Tibial artery (tissue), 4 donors: ENCODE results near the gene CYP27C1.

ENCODE experiments used
- DNase-seq, 2 donors: peaks; one replicate each; pipeline ENCODE4 v3.0.0-alpha.2; 2019
- H3K27ac ChIP-seq, 2 donors: fragments of 200-600 bp; sonication (generic) in 1 of 2; 1 replicate in 1 of 2; 2 replicates in 1 of 2; pipeline ENCODE4 v1.5.1; 2018 to 2019; ENCODE audit warnings: mild to moderate bottlenecking in 1 of 2
- H3K27me3 ChIP-seq, 2 donors: fragments of 200-600 bp; sonication (generic) in 1 of 2; one replicate each; pipeline versions ENCODE4 v1.5.1 to v1.6.0; 2016 to 2019
- H3K36me3 ChIP-seq, 3 donors: fragments of 200-600 bp; sonication (generic) in 2 of 3; one replicate each; pipeline ENCODE4 v1.5.1; 2016 to 2019; ENCODE audit warnings: mild to moderate bottlenecking in 2 of 3
- H3K4me1 ChIP-seq, 4 donors: fragments of 200-600 bp; sonication (generic) in 2 of 4; 1 replicate in 3 of 4; 2 replicates in 1 of 4; pipeline ENCODE4 v1.5.1; 2016 to 2019
- H3K4me3 ChIP-seq, 2 donors: fragments of 200-600 bp; sonication (generic) in 1 of 2; 1 replicate in 1 of 2; 2 replicates in 1 of 2; pipeline ENCODE4 v1.5.1; 2018 to 2019; ENCODE audit warnings: mild to moderate bottlenecking in 2 of 2
- H3K9me3 ChIP-seq, 3 donors: fragments of 200-600 bp; sonication (generic) in 1 of 3; one replicate each; pipeline ENCODE4 v1.5.1; 2016 to 2019
- CTCF ChIP-seq, 2 experiments: fragments of 200-600 bp in 1 of 2; fragments of 450-650 bp in 1 of 2; IDR thresholded peaks; one replicate each; pipeline ENCODE4 v1.5.1; 2017 to 2019; ENCODE audit warnings: antibody characterized with exemption in 2 of 2, mild to moderate bottlenecking in 1 of 2, moderate library complexity in 1 of 2
- intact Hi-C: fragments of 100-400 bp; cut with DNase I; formaldehyde crosslinking; loops from one replicate; pipeline ENCODE4 v1.15.0; 2023; ENCODE audit warnings: low total_unique reads

CYP27C1 gene

GRCh38 chr2:127181851-127182250, 38.2 kb downstream of the CYP27C1 start:
- Histone ChIP-seq H3K4me3 (no peak overlapping the region), H3K27ac (no peak overlapping the region), H3K4me1 (peaks cover 0 to under 1% (median 0%) of the 10 kb centered on the region in 4 donors), H3K36me3 (no peaks in the 10 kb centered on the region), H3K9me3 (no peaks in the 10 kb centered on the region), H3K27me3 (no peaks in the 10 kb centered on the region)
- intact Hi-C loops: no loop called here
- DNase-seq: peak in 1 of 2 donors; percentile 41
- TF ChIP-seq CTCF (IDR thresholded peaks at IDR 0.05): no peak

- Histone ChIP-seq H3K4me1 (peaks cover 5 to 17% (median 15%) of the 10 kb centered on the region in 4 donors), H3K9me3 (no peaks in the 10 kb centered on the region), H3K27ac (no peak overlapping the region), H3K4me3 (no peak overlapping the region), H3K36me3 (no peaks in the 10 kb centered on the region), H3K27me3 (no peaks in the 10 kb centered on the region)
- no peak for DNase-seq
- TF ChIP-seq CTCF (IDR thresholded peaks at IDR 0.05): no peak
- intact Hi-C loops: no loop called here
Measured at GRCh38 chr2:127179766-127180165, 40.3 kb downstream of the CYP27C1 start.

- peak in 1 of 2 donors; percentile 42 for DNase-seq
- no peak overlapping the region for H3K4me3 ChIP-seq
- TF ChIP-seq CTCF (IDR thresholded peaks at IDR 0.05): no peak
- no peaks in the 10 kb centered on the region for H3K36me3 ChIP-seq
- H3K9me3 ChIP-seq: no peaks in the 10 kb centered on the region
- H3K27ac ChIP-seq: no peak overlapping the region
- H3K4me1 ChIP-seq: peaks cover 5 to 18% (median 16%) of the 10 kb centered on the region in 4 donors
- H3K27me3 ChIP-seq: no peaks in the 10 kb centered on the region
- intact Hi-C loops: no loop called here
Measured at GRCh38 chr2:127177617-127178263, 42.4 kb downstream of the CYP27C1 start.

GRCh38 chr2:127176371-127177311, 43.5 kb downstream of the CYP27C1 start:
- peaks cover 5 to 18% (median 16%) of the 10 kb centered on the region in 4 donors for H3K4me1 ChIP-seq
- peak; percentile 64 to 66 for DNase-seq

More at GRCh38 chr2:127176371-127177311, 43.5 kb downstream of the CYP27C1 start:
- Histone ChIP-seq H3K27me3 (no peaks in the 10 kb centered on the region), H3K27ac (peak overlapping the region in 1 of 2 donors; percentile 29), H3K9me3 (no peaks in the 10 kb centered on the region), H3K4me3 (peak overlapping the region in 1 of 2 donors; percentile 23), H3K36me3 (no peaks in the 10 kb centered on the region)
- intact Hi-C loops: no loop called here
- no peak for TF ChIP-seq CTCF (IDR thresholded peaks at IDR 0.05)
